ENCODE results near the gene HOXD9.

HOXD9 gene

DNA sequence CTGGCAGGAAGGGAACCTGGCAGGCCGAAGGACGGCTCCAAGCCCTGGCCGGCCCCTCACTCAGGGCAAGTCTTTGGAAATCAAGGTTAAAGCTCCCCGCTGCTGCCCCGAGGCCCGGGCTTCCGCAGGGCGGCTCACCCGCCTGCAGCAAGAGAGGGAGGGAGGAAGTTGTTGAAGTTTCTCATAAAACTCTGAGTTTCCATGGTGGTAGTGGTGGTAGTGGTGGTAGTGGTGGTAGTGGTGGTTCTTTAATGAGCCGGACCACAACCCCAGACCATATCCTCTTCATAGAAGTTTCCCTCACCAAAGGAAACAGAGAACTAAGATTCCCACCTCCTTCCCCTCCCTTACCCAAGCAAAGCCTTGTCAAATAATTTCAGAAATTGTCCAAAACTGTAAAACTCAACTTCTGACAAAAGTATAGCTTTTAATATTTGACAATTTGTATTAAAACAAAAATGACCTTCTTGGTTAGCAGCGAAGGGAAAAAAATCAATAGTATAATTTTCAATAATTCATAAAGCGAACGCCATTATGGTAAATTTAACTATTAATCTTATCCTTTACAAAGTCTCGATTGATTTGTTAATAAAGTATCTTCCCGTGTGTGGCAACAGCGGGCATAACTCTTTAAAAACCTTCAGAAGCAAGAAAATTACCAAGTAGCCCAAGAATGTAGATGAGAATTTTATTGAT, 7.4 kb upstream of the HOXD9 start:
- in situ Hi-C loops (cut with MboI; ENCODE audit: low sequenced_read_pairs), result no loop called here
- Histone ChIP-seq H3K36me3 (replicated peaks) (no peaks in the 10 kb centered on the region), H3K9me3 (no peaks in the 10 kb centered on the region), H3K4me1 (no peaks in the 10 kb centered on the region), H3K27me3 (ENCODE audit: low read depth) (no peaks in the 10 kb centered on the region), H3K4me3 (no peak overlapping the region)
- DNase-seq (ENCODE audit: low spot score in 2 of 2), result no peak

DNA sequence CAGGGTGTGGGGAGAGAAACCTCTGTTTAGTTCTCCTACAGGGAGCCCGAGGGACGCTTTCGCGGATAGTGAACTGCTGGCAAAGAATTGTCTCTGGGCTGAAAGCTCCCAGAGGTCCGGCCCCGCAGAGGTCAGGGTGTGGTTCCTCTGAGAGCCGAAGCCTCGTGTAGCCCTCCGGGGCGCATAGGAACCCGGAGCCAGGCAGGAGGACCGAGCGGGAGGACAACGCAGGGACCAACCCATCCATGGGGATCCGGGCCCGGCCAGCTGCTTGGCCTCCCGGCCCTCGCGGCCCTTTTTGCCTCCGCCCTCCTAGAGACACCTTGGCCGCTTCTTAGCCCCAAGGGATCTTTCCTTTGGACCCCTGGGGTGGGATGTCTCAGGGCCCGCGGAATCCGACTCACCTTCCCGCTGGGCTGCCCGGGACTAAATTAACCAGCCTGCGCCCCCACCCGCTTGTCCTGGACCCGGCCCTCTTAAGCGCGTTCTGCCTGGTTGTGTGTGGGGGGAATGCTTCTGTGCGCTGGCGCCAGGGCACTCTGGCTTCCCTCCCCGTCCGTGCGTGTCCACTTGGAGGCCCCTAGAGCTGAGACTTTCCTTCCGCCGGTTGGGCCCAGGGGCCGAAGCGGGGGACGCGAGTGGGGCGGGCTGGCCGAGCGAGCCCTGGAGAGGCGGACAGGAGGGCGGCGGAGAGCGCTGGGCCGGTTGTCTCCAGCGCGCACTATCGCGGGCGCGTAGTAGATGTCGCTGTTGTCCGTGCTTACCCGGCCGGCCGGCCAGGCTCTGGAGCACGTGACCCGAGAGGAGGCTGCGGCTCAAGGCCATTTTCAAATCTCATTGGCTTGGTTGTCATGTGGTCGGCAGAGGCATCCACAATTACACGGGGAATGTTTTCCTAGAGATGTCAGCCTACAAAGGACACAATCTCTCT, 6.4 kb upstream of the HOXD9 start, which contains the start of gene HOXD10:
HOXD10 (plus strand) TSS at position 896 of the 931 bp plus-strand sequence. CDS start 56 bp downstream, outside the sequence.
- H3K36me3 ChIP-seq (replicated peaks), result no peaks in the 10 kb centered on the region
- H3K4me3 ChIP-seq, result no peak within 1 kb of the TSS
- no peaks in the 10 kb centered on the region for H3K4me1 ChIP-seq
- no peaks in the 10 kb centered on the region for H3K9me3 ChIP-seq
- in situ Hi-C loops (cut with MboI; ENCODE audit: low sequenced_read_pairs), result no loop called here
- DNase-seq (ENCODE audit: low spot score in 2 of 2), result no peak
- no peaks in the 10 kb centered on the region for H3K27me3 ChIP-seq (ENCODE audit: low read depth)

DNA sequence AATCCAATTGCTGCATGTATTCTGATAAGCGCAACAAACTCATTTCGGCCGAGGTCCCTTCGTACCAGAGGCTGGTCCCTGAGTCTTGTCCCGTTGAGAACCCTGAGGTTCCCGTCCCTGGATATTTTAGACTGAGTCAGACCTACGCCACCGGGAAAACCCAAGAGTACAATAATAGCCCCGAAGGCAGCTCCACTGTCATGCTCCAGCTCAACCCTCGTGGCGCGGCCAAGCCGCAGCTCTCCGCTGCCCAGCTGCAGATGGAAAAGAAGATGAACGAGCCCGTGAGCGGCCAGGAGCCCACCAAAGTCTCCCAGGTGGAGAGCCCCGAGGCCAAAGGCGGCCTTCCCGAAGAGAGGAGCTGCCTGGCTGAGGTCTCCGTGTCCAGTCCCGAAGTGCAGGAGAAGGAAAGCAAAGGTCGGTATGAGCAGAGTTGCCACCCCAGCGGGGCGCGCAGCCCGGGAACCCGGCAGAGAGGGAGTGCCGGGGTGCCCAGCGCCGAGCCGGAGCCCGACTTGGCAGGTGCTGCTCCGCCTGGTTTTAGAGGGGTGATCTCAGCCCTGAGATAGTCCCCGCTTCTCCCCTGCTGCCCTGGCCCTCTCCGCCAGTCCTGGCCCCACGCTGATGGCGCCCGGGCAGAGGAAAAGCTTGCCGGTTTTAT, 5.2 kb upstream of the HOXD9 start:
- Histone ChIP-seq H3K4me1 (no peaks in the 10 kb centered on the region), H3K27me3 (ENCODE audit: low read depth) (no peaks in the 10 kb centered on the region), H3K36me3 (replicated peaks) (no peaks in the 10 kb centered on the region), H3K4me3 (no peak overlapping the region), H3K9me3 (no peaks in the 10 kb centered on the region)
- DNase-seq (ENCODE audit: low spot score in 2 of 2), result no peak
- in situ Hi-C loops (cut with MboI; ENCODE audit: low sequenced_read_pairs), result no loop called here

DNA sequence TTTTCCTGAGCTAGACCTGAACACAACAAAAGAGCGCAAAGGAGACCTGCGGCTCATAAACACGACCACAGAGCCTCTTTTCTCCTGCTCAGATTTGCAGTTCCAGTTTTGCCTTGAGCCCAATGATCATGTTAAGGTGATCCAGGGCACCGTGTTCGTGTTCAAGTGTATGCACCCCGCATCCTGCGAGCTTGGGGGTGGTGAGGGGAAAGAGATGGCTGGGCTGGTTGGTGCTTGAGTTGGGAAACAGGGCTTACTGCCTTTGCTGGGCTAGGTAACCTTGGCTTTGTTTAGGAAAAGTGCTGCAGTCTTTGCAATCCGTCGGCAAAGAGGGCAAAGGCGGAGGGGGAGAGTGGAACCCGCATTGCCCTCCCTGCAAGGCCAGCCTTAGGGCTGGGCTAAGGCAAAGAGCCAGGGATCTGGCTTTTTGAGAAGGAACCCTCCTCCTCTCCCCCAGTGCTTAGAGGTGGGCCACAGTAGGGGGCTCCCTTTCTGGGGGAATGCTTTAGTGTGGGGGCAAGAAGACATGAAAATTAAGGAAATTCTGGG, 4.6 kb upstream of the HOXD9 start:
- Histone ChIP-seq H3K36me3 (replicated peaks) (no peaks in the 10 kb centered on the region), H3K27me3 (ENCODE audit: low read depth) (no peaks in the 10 kb centered on the region), H3K4me3 (no peak overlapping the region), H3K9me3 (no peaks in the 10 kb centered on the region), H3K4me1 (no peaks in the 10 kb centered on the region)
- DNase-seq (ENCODE audit: low spot score in 2 of 2), result no peak
- in situ Hi-C loops (cut with MboI; ENCODE audit: low sequenced_read_pairs), result no loop called here

DNA sequence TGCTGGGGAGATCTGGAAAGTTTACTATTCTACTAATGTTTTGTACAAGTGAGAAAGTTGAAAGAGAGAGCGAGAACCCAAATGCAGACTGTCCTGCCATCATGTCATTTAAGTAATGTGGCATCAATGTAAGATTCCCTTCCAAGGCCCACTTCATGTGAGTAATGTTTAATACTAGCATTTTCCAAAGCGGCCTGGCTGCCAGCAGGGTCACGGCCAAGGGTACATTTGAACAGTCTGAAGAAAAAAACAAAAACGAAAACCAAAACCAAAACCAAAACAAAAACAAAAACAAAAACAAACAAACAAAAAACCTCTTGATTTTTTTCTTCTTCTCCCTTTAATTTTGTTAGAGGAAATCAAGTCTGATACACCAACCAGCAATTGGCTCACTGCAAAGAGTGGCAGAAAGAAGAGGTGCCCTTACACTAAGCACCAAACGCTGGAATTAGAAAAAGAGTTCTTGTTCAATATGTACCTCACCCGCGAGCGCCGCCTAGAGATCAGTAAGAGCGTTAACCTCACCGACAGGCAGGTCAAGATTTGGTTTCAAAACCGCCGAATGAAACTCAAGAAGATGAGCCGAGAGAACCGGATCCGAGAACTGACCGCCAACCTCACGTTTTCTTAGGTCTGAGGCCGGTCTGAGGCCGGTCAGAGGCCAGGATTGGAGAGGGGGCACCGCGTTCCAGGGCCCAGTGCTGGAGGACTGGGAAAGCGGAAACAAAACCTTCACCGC, 3.7 kb upstream of the HOXD9 start:
- peak overlapping the region; percentile 13; the same call in 1 of the 2 replicates for H3K4me3 ChIP-seq
- peak in 1 of 2 experiments; percentile 75 for DNase-seq (ENCODE audit: low spot score in 2 of 2)
- no peaks in the 10 kb centered on the region for H3K4me1 ChIP-seq
- in situ Hi-C loops (cut with MboI; ENCODE audit: low sequenced_read_pairs), result no loop called here
- H3K36me3 ChIP-seq (replicated peaks), result no peaks in the 10 kb centered on the region
- H3K9me3 ChIP-seq, result no peaks in the 10 kb centered on the region
- H3K27me3 ChIP-seq (ENCODE audit: low read depth), result peaks cover 6% of the 10 kb centered on the region; the same call in 1 of the 2 replicates

- no peak for DNase-seq (ENCODE audit: low spot score in 2 of 2)
- H3K36me3 ChIP-seq (replicated peaks), result no peaks in the 10 kb centered on the region
- in situ Hi-C loops (cut with MboI; ENCODE audit: low sequenced_read_pairs), result loop anchor here (10.0 kb wide), 3 partner anchors 434 to 1034 kb away; no protein-coding TSS in a partner anchor
- H3K27me3 ChIP-seq (ENCODE audit: low read depth), result peaks cover 6% of the 10 kb centered on the region; the same call in 1 of the 2 replicates
- H3K4me1 ChIP-seq, result no peaks in the 10 kb centered on the region
- H3K4me3 ChIP-seq, result no peak overlapping the region
- H3K9me3 ChIP-seq, result no peaks in the 10 kb centered on the region
These were observed 1.9 kb upstream of the HOXD9 start for GRCh38 chr2:176120364-176121189.

- no peaks in the 10 kb centered on the region for H3K4me1 ChIP-seq
- no peaks in the 10 kb centered on the region for H3K36me3 ChIP-seq (replicated peaks)
- peaks cover 6% of the 10 kb centered on the region; the same call in 1 of the 2 replicates for H3K27me3 ChIP-seq (ENCODE audit: low read depth)
- H3K4me3 ChIP-seq, result no peak overlapping the region
- DNase-seq (ENCODE audit: low spot score in 2 of 2), result no peak
- in situ Hi-C loops (cut with MboI; ENCODE audit: low sequenced_read_pairs), result loop anchor here (10.0 kb wide), 3 partner anchors 433 to 1033 kb away; no protein-coding TSS in a partner anchor
- no peaks in the 10 kb centered on the region for H3K9me3 ChIP-seq
These were observed 1.1 kb upstream of the HOXD9 start for GRCh38 chr2:176121190-176122051.

DNA sequence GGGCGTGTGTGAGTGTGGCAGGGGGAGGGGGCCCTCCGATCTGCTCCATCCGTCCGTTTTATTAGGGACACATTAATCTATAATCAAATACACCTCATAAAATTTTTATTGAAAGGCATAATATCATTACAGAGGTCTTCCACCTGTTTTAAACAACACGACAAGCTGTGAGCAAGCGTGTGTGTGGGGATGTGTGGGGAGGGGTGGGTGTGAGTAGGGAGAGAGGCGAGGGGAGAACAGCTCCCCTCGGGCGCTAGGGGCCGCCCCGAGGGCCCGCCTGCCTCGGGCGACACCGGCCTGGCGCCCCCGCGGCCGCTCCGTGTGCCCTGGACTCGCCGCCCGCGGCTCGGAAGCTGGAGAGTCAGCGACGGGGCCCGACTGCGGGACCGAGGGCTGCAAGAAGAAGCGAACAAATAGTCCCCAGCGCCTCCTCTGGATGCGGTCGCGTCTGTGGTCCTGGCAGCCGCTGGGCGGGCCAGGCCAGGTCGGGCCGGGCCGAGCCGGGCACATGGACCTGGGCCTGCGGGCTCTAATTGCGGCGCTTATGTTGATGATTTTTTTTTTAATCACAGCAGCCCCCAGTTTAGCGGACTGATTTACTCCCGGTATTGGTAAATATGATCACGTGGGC, 352 bp upstream of the HOXD9 start:
- Histone ChIP-seq H3K4me1 (no peaks in the 10 kb centered on the region), H3K36me3 (replicated peaks) (no peaks in the 10 kb centered on the region), H3K9me3 (no peaks in the 10 kb centered on the region), H3K4me3 (no peak overlapping the region), H3K27me3 (ENCODE audit: low read depth) (peaks cover 6% of the 10 kb centered on the region; the same call in 1 of the 2 replicates)
- no peak for DNase-seq (ENCODE audit: low spot score in 2 of 2)
- in situ Hi-C loops (cut with MboI; ENCODE audit: low sequenced_read_pairs), result loop anchor here (10.0 kb wide), 3 partner anchors 433 to 1033 kb away; no protein-coding TSS in a partner anchor

DNA sequence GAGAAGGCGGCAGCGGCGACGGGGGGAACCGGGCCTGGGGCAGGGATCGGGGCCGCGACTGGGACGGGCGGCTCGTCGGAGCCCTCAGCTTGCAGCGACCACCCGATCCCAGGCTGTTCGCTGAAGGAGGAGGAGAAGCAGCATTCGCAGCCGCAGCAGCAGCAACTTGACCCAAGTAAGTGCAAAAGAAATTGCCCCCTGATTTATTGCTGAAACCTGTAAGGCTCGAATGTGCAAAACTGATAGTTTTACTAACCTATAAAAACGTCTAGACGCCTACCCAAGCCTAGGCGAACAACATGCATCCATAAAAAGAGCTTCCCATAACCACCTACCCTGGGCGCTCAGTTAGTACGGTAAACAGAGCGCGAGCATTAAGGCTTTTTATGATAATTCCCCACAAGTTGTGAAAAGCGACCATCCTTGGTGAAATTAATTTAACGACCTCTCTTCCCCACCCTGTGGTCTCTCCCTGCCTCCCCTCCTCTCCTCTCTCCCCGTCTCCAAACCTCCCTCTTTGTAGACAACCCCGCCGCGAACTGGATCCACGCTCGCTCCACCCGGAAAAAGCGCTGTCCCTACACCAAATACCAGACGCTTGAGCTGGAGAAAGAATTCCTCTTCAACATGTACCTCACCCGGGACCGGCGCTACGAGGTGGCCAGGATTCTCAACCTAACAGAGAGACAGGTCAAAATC, 1.0 kb downstream of the HOXD9 start:
- no peaks in the 10 kb centered on the region for H3K4me1 ChIP-seq
- no peak for DNase-seq (ENCODE audit: low spot score in 2 of 2)
- H3K4me3 ChIP-seq, result no peak overlapping the region
- no peaks in the 10 kb centered on the region for H3K36me3 ChIP-seq (replicated peaks)
- peaks cover 6% of the 10 kb centered on the region; the same call in 1 of the 2 replicates for H3K27me3 ChIP-seq (ENCODE audit: low read depth)
- in situ Hi-C loops (cut with MboI; ENCODE audit: low sequenced_read_pairs), result loop anchor here (10.0 kb wide), 3 partner anchors 431 to 1031 kb away; no protein-coding TSS in a partner anchor
- H3K9me3 ChIP-seq, result no peaks in the 10 kb centered on the region

DNA sequence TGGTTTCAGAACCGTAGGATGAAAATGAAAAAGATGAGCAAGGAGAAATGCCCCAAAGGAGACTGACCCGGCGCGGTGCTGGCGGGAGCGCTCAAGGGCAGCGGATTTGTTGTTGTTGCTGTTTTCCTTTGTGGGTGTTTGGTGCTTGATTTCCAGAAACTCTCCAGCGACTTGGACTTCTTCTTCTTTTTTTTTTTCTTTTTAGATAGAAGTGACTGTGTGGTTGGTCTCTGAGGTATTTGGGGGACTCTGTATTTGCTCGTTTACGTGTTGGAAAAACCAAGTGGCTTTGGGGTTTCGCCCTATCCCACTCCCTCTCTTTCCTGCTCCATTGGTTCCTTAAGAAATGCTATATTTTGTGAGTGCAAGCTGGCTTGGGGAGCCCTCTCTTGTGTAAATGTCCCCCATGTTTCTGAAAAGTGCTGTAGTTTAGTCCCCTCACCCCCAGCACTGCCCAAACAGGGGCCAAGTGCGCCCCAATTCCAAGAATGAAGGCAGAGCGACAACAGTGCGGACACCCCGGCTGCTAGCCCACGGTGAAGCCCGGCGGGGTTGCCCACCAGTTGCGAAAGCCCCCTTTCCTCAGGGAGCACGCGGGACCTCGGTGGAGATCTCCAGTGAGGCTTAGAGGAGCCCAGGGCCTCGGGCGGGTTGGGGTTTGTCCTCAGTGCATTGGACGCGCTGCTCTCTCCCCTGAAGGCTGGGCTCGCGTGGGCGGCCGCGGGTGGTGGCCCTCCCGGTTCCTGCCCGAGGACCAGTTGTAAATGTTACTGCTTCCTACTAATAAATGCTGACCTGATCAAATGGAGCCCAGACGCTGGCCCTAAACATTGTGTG, 1.8 kb downstream of the HOXD9 start:
- no peak for DNase-seq (ENCODE audit: low spot score in 2 of 2)
- in situ Hi-C loops (cut with MboI; ENCODE audit: low sequenced_read_pairs), result loop anchor here (10.0 kb wide), 3 partner anchors 430 to 1030 kb away; no protein-coding TSS in a partner anchor
- Histone ChIP-seq H3K4me1 (0 out of 2 replicates have a peak, but pooled peaks cover 3% of the 10 kb centered on the region), H3K9me3 (no peaks in the 10 kb centered on the region), H3K27me3 (ENCODE audit: low read depth) (peaks cover 6% of the 10 kb centered on the region; the same call in 1 of the 2 replicates), H3K36me3 (replicated peaks) (no peaks in the 10 kb centered on the region), H3K4me3 (no peak overlapping the region)

Measured in HAP-1 (cell line).